ENCODE results near the gene TXNRD2. TPM values are rescaled to one million over a fixed set of nuclear protein-coding genes. Genes with fewer than 3 reads are reported as not detected.

The TXNRD2 gene
- polyA plus RNA-seq, 3 donors = 29.9 to 36.0 (median 30.0) TPM

- no peak for DNase-seq
These were observed 63.0 kb downstream of the TXNRD2 start for GRCh38 chr22:19878461-19879245.

GRCh38 chr22:19877626-19878339 is 63.8 kb downstream of the TXNRD2 start:
- no peak for DNase-seq

- no peak for DNase-seq
These were observed 64.5 kb downstream of the TXNRD2 start for GRCh38 chr22:19876941-19877625.

GRCh38 chr22:19876314-19876940 is 65.2 kb downstream of the TXNRD2 start:
- DNase-seq = no peak

GRCh38 chr22:19875531-19876313 is 65.9 kb downstream of the TXNRD2 start:
- no peak for DNase-seq

GRCh38 chr22:19875061-19875530 is 66.5 kb downstream of the TXNRD2 start:
- no peak for DNase-seq

- DNase-seq = peak; percentile 26
These were observed 67.1 kb downstream of the TXNRD2 start for GRCh38 chr22:19874307-19875060.

- DNase-seq = no peak
These were observed 67.7 kb downstream of the TXNRD2 start for GRCh38 chr22:19873960-19874306.

- DNase-seq = no peak
These were observed 68.3 kb downstream of the TXNRD2 start for GRCh38 chr22:19873138-19873959.

- no peak for DNase-seq
These were observed 68.9 kb downstream of the TXNRD2 start for GRCh38 chr22:19872779-19873137.

GRCh38 chr22:19871845-19872778 is 69.5 kb downstream of the TXNRD2 start:
- DNase-seq = no peak

GRCh38 chr22:19871023-19871844 is 70.4 kb downstream of the TXNRD2 start:
- no peak for DNase-seq

- DNase-seq = no peak
These were observed 71.2 kb downstream of the TXNRD2 start for GRCh38 chr22:19870153-19871022.

GRCh38 chr22:19869497-19870152 is 72.0 kb downstream of the TXNRD2 start:
- DNase-seq = no peak

GRCh38 chr22:19868773-19869471 is 72.7 kb downstream of the TXNRD2 start:
- DNase-seq = no peak
